ENCODE data around the gene OTOGL. TPM values are rescaled to one million over a fixed set of nuclear protein-coding genes. Genes with fewer than 3 reads are reported as not detected.

The OTOGL gene
- total and polyA plus RNA-seq, 4 donors, result 0.09 to 0.71 (median 0.21) TPM

DNA sequence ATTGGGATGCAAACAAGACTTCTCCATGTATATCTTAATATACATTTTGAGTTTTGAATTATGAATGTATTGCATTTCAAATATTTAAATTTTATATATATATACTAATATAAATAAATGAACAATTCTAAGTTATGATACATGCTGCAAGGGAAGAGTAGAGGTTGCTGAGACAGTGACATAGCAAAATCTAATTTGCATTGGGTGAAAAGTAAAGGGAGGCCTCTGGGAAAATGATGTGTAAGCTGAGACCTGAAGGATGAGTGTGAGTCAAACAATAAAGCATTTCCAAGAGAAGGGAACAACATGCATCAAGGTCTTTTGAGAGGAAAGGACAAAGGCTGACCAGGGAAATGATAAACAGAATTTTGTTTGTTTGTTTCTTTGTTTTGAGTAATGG lies 281.8 kb downstream of the OTOGL start:
- Histone ChIP-seq H3K36me3 (ENCODE audit: control insufficient read depth in 4 of 4, insufficient read depth in 4 of 4, low read length in 4 of 4) (no peaks in the 10 kb centered on the region), H3K4me3 (no peak overlapping the region), H3K9ac (ENCODE audit: insufficient read depth in 1 of 2, low read length in 2 of 2) (no peak overlapping the region), H3K27me3 (ENCODE audit: control insufficient read depth in 3 of 3, insufficient read depth in 3 of 3, low read length in 2 of 3) (no peaks in the 10 kb centered on the region), H3K4me1 (ENCODE audit: control insufficient read depth in 5 of 5, insufficient read depth in 5 of 5, low read length in 5 of 5) (peaks cover 0 to 16% (median 0%) of the 10 kb centered on the region in 5 donors), H3K9me3 (ENCODE audit: control insufficient read depth in 4 of 4, insufficient read depth in 3 of 4, low read length in 3 of 4) (peaks cover 0 to 2% (median 0%) of the 10 kb centered on the region in 4 donors), H3K27ac (ENCODE audit: low read depth in 1 of 2, low read length in 1 of 2) (no peak overlapping the region)
- DNase-seq, result no peak
- no peak for ATAC-seq (ENCODE audit: insufficient read depth, low FRiP score)
- TF ChIP-seq, protein P1, sequence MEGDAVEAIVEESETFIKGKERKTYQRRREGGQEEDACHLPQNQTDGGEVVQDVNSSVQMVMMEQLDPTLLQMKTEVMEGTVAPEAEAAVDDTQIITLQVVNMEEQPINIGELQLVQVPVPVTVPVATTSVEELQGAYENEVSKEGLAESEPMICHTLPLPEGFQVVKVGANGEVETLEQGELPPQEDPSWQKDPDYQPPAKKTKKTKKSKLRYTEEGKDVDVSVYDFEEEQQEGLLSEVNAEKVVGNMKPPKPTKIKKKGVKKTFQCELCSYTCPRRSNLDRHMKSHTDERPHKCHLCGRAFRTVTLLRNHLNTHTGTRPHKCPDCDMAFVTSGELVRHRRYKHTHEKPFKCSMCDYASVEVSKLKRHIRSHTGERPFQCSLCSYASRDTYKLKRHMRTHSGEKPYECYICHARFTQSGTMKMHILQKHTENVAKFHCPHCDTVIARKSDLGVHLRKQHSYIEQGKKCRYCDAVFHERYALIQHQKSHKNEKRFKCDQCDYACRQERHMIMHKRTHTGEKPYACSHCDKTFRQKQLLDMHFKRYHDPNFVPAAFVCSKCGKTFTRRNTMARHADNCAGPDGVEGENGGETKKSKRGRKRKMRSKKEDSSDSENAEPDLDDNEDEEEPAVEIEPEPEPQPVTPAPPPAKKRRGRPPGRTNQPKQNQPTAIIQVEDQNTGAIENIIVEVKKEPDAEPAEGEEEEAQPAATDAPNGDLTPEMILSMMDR (IDR thresholded peaks at IDR 0.05; ENCODE audit: control extremely low read depth, extremely low read depth), result no peak

DNA sequence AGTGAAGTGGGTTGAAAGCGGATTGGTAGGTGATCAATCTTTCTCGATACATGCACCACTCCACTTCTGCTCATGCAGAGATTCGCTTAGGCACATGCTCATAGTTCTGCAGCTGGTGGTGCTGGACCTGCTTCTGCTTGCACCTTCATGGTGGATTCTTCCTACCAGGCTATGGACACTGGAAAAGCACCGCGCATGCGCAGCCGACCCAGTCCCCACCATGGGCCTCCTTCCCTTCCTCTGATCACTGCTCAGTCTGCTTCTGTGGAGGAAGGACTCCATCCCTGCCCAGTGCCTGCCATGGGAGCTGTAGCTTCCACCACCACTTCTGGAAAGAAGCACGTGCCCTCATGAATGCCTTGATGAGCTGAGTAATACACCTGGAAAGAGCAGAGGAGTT lies 282.9 kb downstream of the OTOGL start:
- 95% methylated on average over 8 of the region's 8 CpGs for WGBS, 2 donors
- H3K36me3 ChIP-seq (ENCODE audit: control insufficient read depth in 4 of 4, insufficient read depth in 4 of 4, low read length in 4 of 4), result no peaks in the 10 kb centered on the region
- no peak overlapping the region for H3K9ac ChIP-seq (ENCODE audit: insufficient read depth in 1 of 2, low read length in 2 of 2)
- TF ChIP-seq, protein P1 (IDR thresholded peaks at IDR 0.05; ENCODE audit: control extremely low read depth, extremely low read depth), result no peak
- peaks cover 0 to 11% (median 0%) of the 10 kb centered on the region in 5 donors for H3K4me1 ChIP-seq (ENCODE audit: control insufficient read depth in 5 of 5, insufficient read depth in 5 of 5, low read length in 5 of 5)
- DNase-seq, result no peak
- no peak for ATAC-seq (ENCODE audit: insufficient read depth, low FRiP score)
- no peak overlapping the region for H3K27ac ChIP-seq (ENCODE audit: low read depth in 1 of 2, low read length in 1 of 2)
- H3K27me3 ChIP-seq (ENCODE audit: control insufficient read depth in 3 of 3, insufficient read depth in 3 of 3, low read length in 2 of 3), result no peaks in the 10 kb centered on the region
- H3K4me3 ChIP-seq, result no peak overlapping the region
- H3K9me3 ChIP-seq (ENCODE audit: control insufficient read depth in 4 of 4, insufficient read depth in 3 of 4, low read length in 3 of 4), result peaks cover 0 to 2% (median 0%) of the 10 kb centered on the region in 4 donors

DNA sequence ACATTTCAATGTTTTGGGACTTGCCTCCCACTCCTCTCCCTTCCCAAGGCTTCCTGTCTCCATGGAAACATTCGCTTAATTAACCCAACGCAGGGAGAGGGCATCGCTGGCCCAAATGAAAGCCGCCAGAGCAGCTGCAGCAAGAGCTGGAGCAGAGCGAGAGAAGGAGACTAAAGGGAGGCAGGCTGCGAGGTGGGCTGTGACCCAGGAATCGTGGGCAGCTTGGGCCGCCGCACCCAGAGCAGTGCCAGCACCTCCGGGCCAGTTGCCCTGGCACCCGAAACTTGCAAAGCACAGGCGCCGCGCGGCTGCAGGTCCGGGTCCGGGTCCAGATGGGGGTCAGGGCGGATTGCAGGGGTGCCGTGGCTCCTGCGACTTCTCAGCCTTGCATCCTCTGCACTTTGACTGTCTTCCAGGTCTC lies 301.2 kb downstream of the OTOGL start:
- H3K4me3 ChIP-seq, result no peak overlapping the region
- peak; percentile 18 to 42 (median 37) for DNase-seq

More for the DNA sequence above, 301.2 kb downstream of the OTOGL start:
- TF ChIP-seq, protein P1 (IDR thresholded peaks at IDR 0.05; ENCODE audit: control extremely low read depth, extremely low read depth), result no peak
- H3K27me3 ChIP-seq (ENCODE audit: control insufficient read depth in 3 of 3, insufficient read depth in 3 of 3, low read length in 2 of 3), result peaks cover 0 to 3% (median 3%) of the 10 kb centered on the region in 3 donors
- no peaks in the 10 kb centered on the region for H3K36me3 ChIP-seq (ENCODE audit: control insufficient read depth in 4 of 4, insufficient read depth in 4 of 4, low read length in 4 of 4)
- H3K9me3 ChIP-seq (ENCODE audit: control insufficient read depth in 4 of 4, insufficient read depth in 3 of 4, low read length in 3 of 4), result no peaks in the 10 kb centered on the region
- H3K27ac ChIP-seq (ENCODE audit: low read depth in 1 of 2, low read length in 1 of 2), result no peak overlapping the region
- peaks cover 0 to 5% (median 0%) of the 10 kb centered on the region in 5 donors for H3K4me1 ChIP-seq (ENCODE audit: control insufficient read depth in 5 of 5, insufficient read depth in 5 of 5, low read length in 5 of 5)
- WGBS, 2 donors, result 28 to 41% methylated on average over 20 of the region's 20 CpGs
- no peak overlapping the region for H3K9ac ChIP-seq (ENCODE audit: insufficient read depth in 1 of 2, low read length in 2 of 2)
- no peak for ATAC-seq (ENCODE audit: insufficient read depth, low FRiP score)
